Measurements from ENCODE around the gene TEX14. TPM values are rescaled to one million over a fixed set of nuclear protein-coding genes. Genes with fewer than 3 reads are reported as not detected.

Gene TEX14
- total RNA-seq, 1 experiment from 2014 or later, result 0.89 TPM

DNA sequence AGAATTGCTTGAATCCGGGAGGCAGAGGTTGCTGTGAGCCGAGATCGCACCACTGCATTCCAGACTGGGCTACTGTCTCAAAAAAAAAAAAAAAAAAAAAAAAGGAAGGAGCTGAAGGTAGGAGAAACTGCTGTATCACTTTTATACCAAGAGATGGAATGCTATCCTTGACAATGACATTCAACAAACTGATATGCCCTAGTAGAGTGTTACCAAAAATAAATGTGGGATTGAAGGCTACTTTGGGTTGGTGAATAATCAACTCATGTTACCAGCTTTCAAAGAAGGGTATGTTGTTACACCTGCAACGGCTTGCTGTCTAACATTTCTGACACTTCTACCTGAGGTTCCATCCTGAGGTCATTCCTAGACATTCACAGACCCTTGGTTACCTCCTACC, 84.9 kb downstream of the TEX14 start (continued):
- TF ChIP-seq, protein P1, sequence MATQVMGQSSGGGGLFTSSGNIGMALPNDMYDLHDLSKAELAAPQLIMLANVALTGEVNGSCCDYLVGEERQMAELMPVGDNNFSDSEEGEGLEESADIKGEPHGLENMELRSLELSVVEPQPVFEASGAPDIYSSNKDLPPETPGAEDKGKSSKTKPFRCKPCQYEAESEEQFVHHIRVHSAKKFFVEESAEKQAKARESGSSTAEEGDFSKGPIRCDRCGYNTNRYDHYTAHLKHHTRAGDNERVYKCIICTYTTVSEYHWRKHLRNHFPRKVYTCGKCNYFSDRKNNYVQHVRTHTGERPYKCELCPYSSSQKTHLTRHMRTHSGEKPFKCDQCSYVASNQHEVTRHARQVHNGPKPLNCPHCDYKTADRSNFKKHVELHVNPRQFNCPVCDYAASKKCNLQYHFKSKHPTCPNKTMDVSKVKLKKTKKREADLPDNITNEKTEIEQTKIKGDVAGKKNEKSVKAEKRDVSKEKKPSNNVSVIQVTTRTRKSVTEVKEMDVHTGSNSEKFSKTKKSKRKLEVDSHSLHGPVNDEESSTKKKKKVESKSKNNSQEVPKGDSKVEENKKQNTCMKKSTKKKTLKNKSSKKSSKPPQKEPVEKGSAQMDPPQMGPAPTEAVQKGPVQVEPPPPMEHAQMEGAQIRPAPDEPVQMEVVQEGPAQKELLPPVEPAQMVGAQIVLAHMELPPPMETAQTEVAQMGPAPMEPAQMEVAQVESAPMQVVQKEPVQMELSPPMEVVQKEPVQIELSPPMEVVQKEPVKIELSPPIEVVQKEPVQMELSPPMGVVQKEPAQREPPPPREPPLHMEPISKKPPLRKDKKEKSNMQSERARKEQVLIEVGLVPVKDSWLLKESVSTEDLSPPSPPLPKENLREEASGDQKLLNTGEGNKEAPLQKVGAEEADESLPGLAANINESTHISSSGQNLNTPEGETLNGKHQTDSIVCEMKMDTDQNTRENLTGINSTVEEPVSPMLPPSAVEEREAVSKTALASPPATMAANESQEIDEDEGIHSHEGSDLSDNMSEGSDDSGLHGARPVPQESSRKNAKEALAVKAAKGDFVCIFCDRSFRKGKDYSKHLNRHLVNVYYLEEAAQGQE (IDR thresholded peaks at IDR 0.05; ENCODE audit: low read depth), result no peak
- TF ChIP-seq, protein P2, sequence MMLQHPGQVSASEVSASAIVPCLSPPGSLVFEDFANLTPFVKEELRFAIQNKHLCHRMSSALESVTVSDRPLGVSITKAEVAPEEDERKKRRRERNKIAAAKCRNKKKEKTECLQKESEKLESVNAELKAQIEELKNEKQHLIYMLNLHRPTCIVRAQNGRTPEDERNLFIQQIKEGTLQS (IDR thresholded peaks at IDR 0.05), result no peak
- TF ChIP-seq RAD21 (IDR thresholded peaks at IDR 0.05; ENCODE audit: low read depth), result no peak
- no peak for TF ChIP-seq ZNF274 (IDR thresholded peaks at IDR 0.05; ENCODE audit: low read depth, low read length)
- TF ChIP-seq ELF1 (IDR thresholded peaks at IDR 0.05; ENCODE audit: borderline replicate concordance, low read depth), result no peak

DNA sequence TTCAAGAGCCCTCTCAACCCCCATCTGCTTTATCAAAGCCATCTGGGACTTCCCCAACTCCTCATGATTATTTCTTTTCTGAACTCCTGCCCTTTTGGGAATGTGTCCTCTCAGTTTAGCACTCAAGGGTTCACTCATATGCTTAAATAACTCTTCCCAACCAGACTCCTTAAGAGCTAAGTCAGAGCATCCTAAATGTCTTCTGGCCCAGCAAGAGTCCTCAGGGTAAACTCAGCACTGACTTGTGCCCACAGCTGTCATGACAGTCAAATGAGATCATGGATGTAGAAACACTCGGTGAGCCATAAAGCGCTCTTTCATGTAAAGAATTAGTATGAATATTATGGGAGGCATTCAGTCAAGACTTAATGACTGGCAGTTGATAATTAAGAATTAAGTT, 85.9 kb downstream of the TEX14 start:
- Histone ChIP-seq H3K9ac (ENCODE audit: low read length) (no peak overlapping the region), H3K9me3 (ENCODE audit: control insufficient read depth in 1 of 2, insufficient read depth in 1 of 2, low read depth in 1 of 2, low read length in 2 of 2) (no peaks in the 10 kb centered on the region), H2AFZ (ENCODE audit: low read depth, low read length, poor library complexity, severe bottlenecking) (no peak overlapping the region), H3K9me2 (ENCODE audit: insufficient read depth) (no peaks in the 10 kb centered on the region), H3K27ac (ENCODE audit: low read depth, low read length) (no peak overlapping the region), H3K4me2 (ENCODE audit: low read length) (no peak overlapping the region), H3K36me3 (ENCODE audit: control insufficient read depth in 1 of 2, insufficient read depth in 2 of 2, low read length in 2 of 2) (no peaks in the 10 kb centered on the region), H3K4me3 (replicated peaks in 1 of 2; ENCODE audit: low read depth in 1 of 2, low read length in 2 of 2) (no peak overlapping the region), H4K20me1 (ENCODE audit: insufficient read depth) (no peaks in the 10 kb centered on the region), H3K79me2 (ENCODE audit: insufficient read depth, low read length) (no peaks in the 10 kb centered on the region), H3K27me3 (ENCODE audit: insufficient read depth, low read length) (no peaks in the 10 kb centered on the region), H3K4me1 (ENCODE audit: control insufficient read depth in 1 of 2, insufficient read depth in 2 of 2, low read length in 2 of 2) (no peaks in the 10 kb centered on the region)
- ATAC-seq, result no peak
- BruUV-seq (replicated peaks), result no TSS peak
- TF ChIP-seq SP1 (IDR thresholded peaks at IDR 0.05; ENCODE audit: low read depth), result no peak
- TF ChIP-seq FOSL1 (IDR thresholded peaks at IDR 0.05; ENCODE audit: low read depth), result no peak
- no peak for TF ChIP-seq ELF1 (IDR thresholded peaks at IDR 0.05; ENCODE audit: borderline replicate concordance, low read depth)
- DNase-seq (ENCODE audit: low read depth, low spot score), result no peak
- ChIA-PET POLR2A (interaction anchor here (1.5 kb wide), 1 partner anchor 25 kb away, joined by 10 read pairs; no protein-coding TSS in a partner anchor), CTCF (interaction anchor here (1.4 kb wide), 1 partner anchor 10 kb away, joined by 6 read pairs; no protein-coding TSS in a partner anchor), RAD21 (ENCODE audit: low non-redundant PET in 1 of 2, low total read pairs in 2 of 2, uncharacterized antibody in 2 of 2, unreplicated experiment in 2 of 2) (no interaction called here)
- intact Hi-C loops (cut with micrococcal nuclease), result no loop called here
